Neural cell (in vitro differentiated cells): ENCODE measurements around the gene ADAMTS17.

Experiments used
- CTCF ChIP-seq: fragments of 450-650 bp; IDR thresholded peaks from 2 replicates; pipeline ENCODE4 v1.5.1; 2014; ENCODE audit warnings: antibody characterized with exemption, mild to moderate bottlenecking, moderate library complexity; ENCODE audit not compliant: poor library complexity, severe bottlenecking
- EZH2 ChIP-seq: fragments of 200-600, 300-800 bp; shearing (Covaris generic), sonication (generic); IDR thresholded peaks from 2 replicates; pipeline ENCODE4 v1.6.1; 2014; ENCODE audit warnings: antibody characterized with exemption, low read length, borderline replicate concordance, mild to moderate bottlenecking; ENCODE audit not compliant: insufficient read depth, poor library complexity, severe bottlenecking
- MXI1 ChIP-seq: fragments of 450-650 bp; conservative IDR thresholded peaks from 2 replicates; pipeline ENCODE4 v1.6.1; 2014; ENCODE audit warnings: antibody characterized with exemption, mild to moderate bottlenecking; ENCODE audit not compliant: poor library complexity, severe bottlenecking
- POLR2AphosphoS5 ChIP-seq: IDR thresholded peaks from 2 replicates; pipeline ENCODE4 v1.6.1; 2012
- RAD21 ChIP-seq: fragments of 450-650 bp; conservative IDR thresholded peaks from 2 replicates; pipeline ENCODE4 v1.6.1; 2014; ENCODE audit warnings: antibody characterized with exemption, mild to moderate bottlenecking, moderate library complexity
- REST ChIP-seq: IDR thresholded peaks from 2 replicates; pipeline ENCODE4 v1.6.1; 2012; ENCODE audit warnings: borderline replicate concordance

GRCh38 chr15:100216182-100216581, 125.6 kb downstream of the ADAMTS17 start:
- TF ChIP-seq CTCF (no peak), MXI1 (no peak), POLR2AphosphoS5 (no peak), EZH2 (no peak), REST (no peak), RAD21 (no peak)
